NCI-H69 (cell line): ENCODE results near the gene TSGA10IP.

Source experiments
- DNase-seq: peaks from one replicate; lab custom pipeline; 2025; lab: John Stamatoyannopoulos, UW

Gene TSGA10IP

GRCh38 chr11:65918211-65919140 lies 26.8 kb upstream of the TSGA10IP start, which contains the start of gene C11orf68:
TSS of gene C11orf68 (minus strand) at chr11:65919062. CDS start at chr11:65919031, 31 bp downstream.
- DNase-seq: peak; percentile 76

- peak; percentile 99 for DNase-seq
These were observed 26.1 kb upstream of the TSGA10IP start, which contains the start of gene DRAP1 for GRCh38 chr11:65919141-65919572. TSS of gene DRAP1 (plus strand) at chr11:65919426. CDS start at chr11:65919502, 76 bp downstream.

- DNase-seq: peak; percentile 71
These were observed 25.5 kb upstream of the TSGA10IP start for GRCh38 chr11:65919573-65920371.

GRCh38 chr11:65920372-65920802 lies 24.9 kb upstream of the TSGA10IP start:
- no peak for DNase-seq

GRCh38 chr11:65921033-65921555 lies 24.2 kb upstream of the TSGA10IP start:
- DNase-seq: no peak

- no peak for DNase-seq
These were observed 23.4 kb upstream of the TSGA10IP start for GRCh38 chr11:65921876-65922275.

- DNase-seq: no peak
These were observed 22.7 kb upstream of the TSGA10IP start for GRCh38 chr11:65922565-65922964.

- DNase-seq: no peak
These were observed 19.9 kb upstream of the TSGA10IP start for GRCh38 chr11:65925397-65925796.

- DNase-seq: no peak
These were observed 17.3 kb upstream of the TSGA10IP start for GRCh38 chr11:65927904-65928397.

GRCh38 chr11:65928667-65929066 lies 16.6 kb upstream of the TSGA10IP start:
- no peak for DNase-seq

- DNase-seq: no peak
These were observed 13.3 kb upstream of the TSGA10IP start for GRCh38 chr11:65931773-65932557.

- DNase-seq: peak; percentile 59
These were observed 12.7 kb upstream of the TSGA10IP start for GRCh38 chr11:65932558-65932919.

- no peak for DNase-seq
These were observed 11.3 kb upstream of the TSGA10IP start for GRCh38 chr11:65934014-65934413.

GRCh38 chr11:65937766-65938165 lies 7.5 kb upstream of the TSGA10IP start:
- DNase-seq: no peak

- DNase-seq: no peak
These were observed 3.5 kb upstream of the TSGA10IP start for GRCh38 chr11:65941720-65942310.

GRCh38 chr11:65942531-65942930 lies 2.7 kb upstream of the TSGA10IP start:
- no peak for DNase-seq

- DNase-seq: no peak
These were observed 1.1 kb upstream of the TSGA10IP start for GRCh38 chr11:65944191-65944590.

- no peak for DNase-seq
These were observed 513 bp upstream of the TSGA10IP start for GRCh38 chr11:65944767-65945166.

- no peak for DNase-seq
These were observed 770 bp downstream of the TSGA10IP start for GRCh38 chr11:65945941-65946558.

GRCh38 chr11:65946655-65947054 lies 1.4 kb downstream of the TSGA10IP start:
- no peak for DNase-seq

- DNase-seq: no peak
These were observed 1.9 kb downstream of the TSGA10IP start for GRCh38 chr11:65947133-65947532.
